ENCODE data around the gene NDST1.

Gene NDST1

GRCh38 chr5:150510460-150511263 lies 2.7 kb downstream of the NDST1 start:
- peak overlapping the region; percentile 17; the same call in 1 of the 2 replicates for H3K27ac ChIP-seq
- TF ChIP-seq ZFX (IDR thresholded peaks at IDR 0.05; ENCODE audit: borderline replicate concordance) (no peak), CTCF (IDR thresholded peaks at IDR 0.05) (no peak)

GRCh38 chr5:150511578-150512367 lies 3.8 kb downstream of the NDST1 start:
- H3K27ac ChIP-seq, result no peak overlapping the region

DNA sequence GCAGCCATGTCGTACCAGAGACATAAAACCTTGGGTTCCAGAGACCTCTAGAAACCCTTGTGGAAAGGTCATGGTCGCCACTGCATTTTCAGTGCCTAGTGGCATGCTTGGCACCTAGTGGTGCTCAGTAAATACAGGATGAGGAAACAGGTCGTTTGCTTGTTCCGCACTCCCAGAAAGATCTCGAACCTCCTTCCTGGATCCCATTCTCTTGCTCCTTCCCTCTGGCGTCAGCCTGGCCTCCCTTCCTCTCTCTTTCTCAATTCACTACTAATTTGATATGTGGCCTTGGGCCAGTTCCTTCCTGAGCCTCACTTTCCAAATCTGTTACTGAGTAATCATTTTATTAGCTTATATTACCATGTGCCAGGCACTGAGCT lies 4.4 kb downstream of the NDST1 start:
- H3K27ac ChIP-seq, result no peak overlapping the region
- TF ChIP-seq CTCF (IDR thresholded peaks at IDR 0.05) (no peak), ZFX (IDR thresholded peaks at IDR 0.05; ENCODE audit: borderline replicate concordance) (no peak)

More at GRCh38 chr5:150511578-150512367, 3.8 kb downstream of the NDST1 start:
- no peak for TF ChIP-seq CTCF (IDR thresholded peaks at IDR 0.05)
- no peak for TF ChIP-seq ZFX (IDR thresholded peaks at IDR 0.05; ENCODE audit: borderline replicate concordance)

DNA sequence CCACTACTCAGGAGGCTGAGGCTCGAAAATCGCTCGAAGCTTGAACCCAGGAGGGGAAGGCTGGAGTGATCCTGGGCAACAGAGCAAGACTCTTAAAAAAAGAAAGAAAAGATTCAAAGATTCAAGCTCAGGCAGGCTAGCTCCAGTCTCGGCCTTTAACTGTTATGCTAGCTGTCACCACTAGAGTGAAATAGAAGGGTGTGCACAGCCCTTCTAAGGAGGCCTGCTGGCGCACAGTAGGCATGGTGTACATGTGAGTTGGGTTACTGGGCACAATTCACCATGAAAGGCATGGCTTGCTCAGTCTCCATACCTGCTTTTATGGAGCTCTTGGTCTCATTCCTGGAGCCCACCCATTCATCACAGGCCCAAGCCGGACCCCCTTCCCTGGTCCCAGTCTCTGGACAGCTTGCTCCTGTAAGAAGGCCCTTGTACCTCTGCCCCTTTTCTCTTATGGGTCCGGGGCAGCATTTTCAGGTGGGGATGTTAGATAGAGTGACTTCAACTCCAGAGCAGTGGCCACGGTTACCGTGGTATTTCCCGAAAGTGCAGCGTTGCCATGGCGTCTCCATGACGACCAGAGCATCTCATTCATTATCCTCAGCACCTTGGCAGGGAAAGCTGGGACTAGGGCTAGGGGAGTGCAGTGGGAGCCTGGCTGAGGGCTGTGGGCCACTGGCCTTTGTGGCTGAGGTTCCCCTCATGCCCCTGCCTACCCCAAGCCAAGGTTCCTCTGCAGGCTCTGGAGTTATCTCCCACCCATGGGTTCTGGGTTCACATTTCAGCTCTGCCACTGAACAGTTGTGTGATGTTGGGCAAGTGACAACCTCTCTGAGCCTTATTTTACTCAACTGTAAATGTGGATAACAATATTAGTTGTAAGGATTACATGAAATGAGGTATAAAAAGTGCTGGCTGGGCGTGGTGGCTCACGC lies 5.7 kb downstream of the NDST1 start:
- TF ChIP-seq ZFX (IDR thresholded peaks at IDR 0.05; ENCODE audit: borderline replicate concordance) (no peak), CTCF (IDR thresholded peaks at IDR 0.05) (peak; percentile 12; the same call in 1 of the 2 replicates)
- no peak overlapping the region for H3K27ac ChIP-seq

DNA sequence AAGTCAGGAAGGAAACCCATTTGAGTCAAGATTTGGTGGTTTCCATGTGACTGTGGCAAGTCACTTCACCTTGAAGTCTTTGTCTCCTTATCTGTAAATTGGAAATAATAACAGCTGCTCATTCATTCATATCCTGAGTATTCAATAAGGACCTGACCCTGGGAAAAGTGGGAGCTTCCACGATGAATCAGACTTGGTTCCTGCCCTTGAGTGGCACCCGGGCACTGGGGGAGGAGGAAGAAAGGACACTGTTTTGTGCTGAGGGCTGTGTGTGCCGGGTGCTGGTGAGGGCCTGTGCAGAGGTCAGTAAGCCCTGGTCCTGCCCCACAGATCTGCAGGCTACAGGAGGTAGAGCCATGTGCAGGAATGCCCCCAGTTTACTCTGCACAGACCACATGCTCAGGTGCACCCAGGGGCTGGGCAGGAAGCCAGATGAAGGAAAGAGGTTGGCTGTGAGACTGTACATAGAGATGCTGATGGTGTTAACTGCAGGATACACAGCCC lies 6.8 kb downstream of the NDST1 start:
- H3K27ac ChIP-seq, result no peak overlapping the region
- TF ChIP-seq ZFX (IDR thresholded peaks at IDR 0.05; ENCODE audit: borderline replicate concordance) (no peak), CTCF (IDR thresholded peaks at IDR 0.05) (no peak)

- H3K27ac ChIP-seq, result no peak overlapping the region
Measured at GRCh38 chr5:150515446-150515845, 7.5 kb downstream of the NDST1 start.

More at GRCh38 chr5:150515446-150515845, 7.5 kb downstream of the NDST1 start:
- no peak for TF ChIP-seq ZFX (IDR thresholded peaks at IDR 0.05; ENCODE audit: borderline replicate concordance)
- no peak for TF ChIP-seq CTCF (IDR thresholded peaks at IDR 0.05)

Measured in 22Rv1 (cell line).